ENCODE data around the gene SLC16A3. TPM values are rescaled to one million over a fixed set of nuclear protein-coding genes. Genes with fewer than 3 reads are reported as not detected.

SLC16A3 gene
- total and polyA plus RNA-seq, 9 of the 15 experiments (the other 6 are each of a cell fraction or from before 2014, with no cell fraction given), result 0.11 to 5.4 (median 1.2) TPM; not detected in 2

DNA sequence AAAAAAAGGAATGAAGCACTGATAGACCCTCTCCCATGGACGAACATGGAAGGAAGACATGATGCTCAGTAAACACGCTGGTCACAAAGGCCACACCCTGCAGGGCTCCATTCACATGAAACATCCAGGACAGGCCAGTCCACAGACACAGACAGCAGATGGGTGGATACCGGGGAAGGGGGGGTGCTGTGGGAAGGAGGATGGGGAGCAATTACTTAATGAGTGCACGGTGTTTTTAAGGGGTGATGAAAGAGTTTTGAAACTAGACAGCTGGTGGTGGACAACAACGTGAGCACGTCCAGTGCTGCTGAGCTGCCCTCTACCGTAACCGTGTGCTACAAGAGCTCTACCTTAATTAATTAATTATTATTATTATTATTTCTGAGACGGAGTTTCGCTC lies 6.0 kb upstream of the SLC16A3 start:
- no peaks in the 10 kb centered on the region; the same call in 2 of the 3 replicates for H3K79me2 ChIP-seq (ENCODE audit: control insufficient read depth, insufficient read depth, low read length)
- BruUV-seq (replicated peaks), result no TSS peak
- CTCF ChIA-PET (ENCODE audit: low intra/inter-chr PET ratio), result no interaction called here
- H4K20me1 ChIP-seq (replicated peaks; ENCODE audit: control insufficient read depth, insufficient read depth, low read length), result no peaks in the 10 kb centered on the region
- POLR2A ChIA-PET, result no interaction called here
- H3K9me3 ChIP-seq (replicated peaks; ENCODE audit: control insufficient read depth, insufficient read depth, low read depth, low read length), result no peaks in the 10 kb centered on the region
- intact Hi-C loops (cut with micrococcal nuclease) (no loop called here), in situ Hi-C loops (cut with MboI) (no loop called here)
- H3K27ac ChIP-seq (ENCODE audit: extremely low read depth, low read depth, low read length), result no peak overlapping the region
- peak overlapping the region in 1 of 2 experiments; percentile 45; a peak in 1 of 4 replicates for H3K9ac ChIP-seq (ENCODE audit: insufficient read depth in 1 of 2, low read depth in 2 of 2, low read length in 2 of 2)
- FAIRE-seq (no peak), DNase-seq (ENCODE audit: extremely low read depth in 1 of 4, low spot score in 3 of 4) (no peak), ATAC-seq (peak; percentile 60)
- H3K9me1 ChIP-seq (ENCODE audit: control insufficient read depth, insufficient read depth, low read length), result no peaks in the 10 kb centered on the region
- no peaks in the 10 kb centered on the region for H3K36me3 ChIP-seq (ENCODE audit: control insufficient read depth, insufficient read depth, low read length)
- H2AFZ ChIP-seq (ENCODE audit: low read depth, low read length), result no peak overlapping the region
- no peaks in the 10 kb centered on the region for H3K27me3 ChIP-seq (ENCODE audit: control insufficient read depth in 2 of 2, insufficient read depth in 2 of 2, low read length in 2 of 2)
- TF ChIP-seq ZNF785 (CRISPR knock-in tag; IDR thresholded peaks at IDR 0.05), result no peak
- no peak for TF ChIP-seq NCOA2 (IDR thresholded peaks at IDR 0.05; ENCODE audit: partially characterized antibody in 2 of 2)
- TF ChIP-seq, protein P1, sequence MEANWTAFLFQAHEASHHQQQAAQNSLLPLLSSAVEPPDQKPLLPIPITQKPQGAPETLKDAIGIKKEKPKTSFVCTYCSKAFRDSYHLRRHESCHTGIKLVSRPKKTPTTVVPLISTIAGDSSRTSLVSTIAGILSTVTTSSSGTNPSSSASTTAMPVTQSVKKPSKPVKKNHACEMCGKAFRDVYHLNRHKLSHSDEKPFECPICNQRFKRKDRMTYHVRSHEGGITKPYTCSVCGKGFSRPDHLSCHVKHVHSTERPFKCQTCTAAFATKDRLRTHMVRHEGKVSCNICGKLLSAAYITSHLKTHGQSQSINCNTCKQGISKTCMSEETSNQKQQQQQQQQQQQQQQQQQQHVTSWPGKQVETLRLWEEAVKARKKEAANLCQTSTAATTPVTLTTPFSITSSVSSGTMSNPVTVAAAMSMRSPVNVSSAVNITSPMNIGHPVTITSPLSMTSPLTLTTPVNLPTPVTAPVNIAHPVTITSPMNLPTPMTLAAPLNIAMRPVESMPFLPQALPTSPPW (CRISPR knock-in tag; IDR thresholded peaks at IDR 0.05), result peak; percentile 38; the same call in 1 of the 2 replicates
- no peak for TF ChIP-seq HDAC6 (IDR thresholded peaks at IDR 0.05; ENCODE audit: low read depth, low read length)
- TF ChIP-seq, protein P2, sequence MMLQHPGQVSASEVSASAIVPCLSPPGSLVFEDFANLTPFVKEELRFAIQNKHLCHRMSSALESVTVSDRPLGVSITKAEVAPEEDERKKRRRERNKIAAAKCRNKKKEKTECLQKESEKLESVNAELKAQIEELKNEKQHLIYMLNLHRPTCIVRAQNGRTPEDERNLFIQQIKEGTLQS (IDR thresholded peaks at IDR 0.05), result peak; percentile 20; the same call in 1 of the 2 replicates
- TF ChIP-seq, protein P2 (CRISPR knock-in tag; conservative IDR thresholded peaks at IDR 0.05), result no peak
- no peak for TF ChIP-seq NCOA6 (IDR thresholded peaks at IDR 0.05)
- TF ChIP-seq CEBPG (CRISPR knock-in tag; IDR thresholded peaks at IDR 0.05), result no peak
- TF ChIP-seq CEBPG (tag; conservative IDR thresholded peaks at IDR 0.05 in 1 of 2, IDR thresholded peaks at IDR 0.05 in 1 of 2), result peak in 1 of 2 experiments; percentile 73; a peak in 2 of 4 replicates
- no peak for TF ChIP-seq SPI1 (IDR thresholded peaks at IDR 0.05; ENCODE audit: borderline replicate concordance, low read depth, low read length)
- TF ChIP-seq RBM14 (IDR thresholded peaks at IDR 0.05; ENCODE audit: borderline replicate concordance, insufficient read depth, low read depth, low read length), result no peak
- no peak for TF ChIP-seq TCFL5 (CRISPR knock-in tag; conservative IDR thresholded peaks at IDR 0.05)
- TF ChIP-seq ZNF561 (CRISPR knock-in tag; conservative IDR thresholded peaks at IDR 0.05), result no peak
- H3K4me3 ChIP-seq, result no peak overlapping the region
- H3K4me2 ChIP-seq (ENCODE audit: insufficient read depth, low read length), result no peak overlapping the region
- WGBS (ENCODE audit: insufficient coverage, low coverage, missing lambda C conversion rate), result 37% methylated on average over 10 of the region's 10 CpGs
- peaks cover 11 to 61% of the 10 kb centered on the region in 2 experiments for H3K4me1 ChIP-seq (replicated peaks in 1 of 2; ENCODE audit: control insufficient read depth in 2 of 2, insufficient read depth in 2 of 2, low read length in 2 of 2)
